HG03045 (cell line): ENCODE measurements around the gene DYNLRB2.

Experiments
- ATAC-seq: cut with Tn5 transposase; IDR thresholded peaks from one replicate; pipeline ENCODE4 v1.9.1; 2021; ENCODE audit warnings: mild to moderate bottlenecking, moderate library complexity; ENCODE audit not compliant: unreplicated experiment

The DYNLRB2 gene

GRCh38 chr16:80540516-80541305, at the start of gene DYNLRB2:
Gene DYNLRB2, plus strand, starts transcription at chr16:80540993. Its CDS starts 84 bp downstream, at chr16:80541077.
- ATAC-seq, result peak; percentile 92

GRCh38 chr16:80500116-80500859, 40.5 kb upstream of the DYNLRB2 start:
- no peak for ATAC-seq

- no peak for ATAC-seq
Observed at GRCh38 chr16:80500961-80501525, 39.8 kb upstream of the DYNLRB2 start.

GRCh38 chr16:80503107-80503506, 37.7 kb upstream of the DYNLRB2 start:
- ATAC-seq, result no peak

GRCh38 chr16:80507538-80507937, 33.3 kb upstream of the DYNLRB2 start:
- ATAC-seq, result no peak

- ATAC-seq, result no peak
Observed at GRCh38 chr16:80509872-80510271, 30.9 kb upstream of the DYNLRB2 start.

- no peak for ATAC-seq
Observed at GRCh38 chr16:80511824-80512592, 28.8 kb upstream of the DYNLRB2 start.

- ATAC-seq, result no peak
Observed at GRCh38 chr16:80512593-80512853, 28.3 kb upstream of the DYNLRB2 start.

GRCh38 chr16:80515374-80515773, 25.4 kb upstream of the DYNLRB2 start:
- no peak for ATAC-seq

GRCh38 chr16:80517846-80518245, 22.9 kb upstream of the DYNLRB2 start:
- ATAC-seq, result no peak

- ATAC-seq, result no peak
Observed at GRCh38 chr16:80518436-80518835, 22.4 kb upstream of the DYNLRB2 start.

- no peak for ATAC-seq
Observed at GRCh38 chr16:80519189-80519588, 21.6 kb upstream of the DYNLRB2 start.

GRCh38 chr16:80525420-80525819, 15.4 kb upstream of the DYNLRB2 start:
- no peak for ATAC-seq

- peak; percentile 57 for ATAC-seq
Observed at GRCh38 chr16:80526418-80527061, 14.3 kb upstream of the DYNLRB2 start.

- ATAC-seq, result peak; percentile 56
Observed at GRCh38 chr16:80527297-80527696, 13.5 kb upstream of the DYNLRB2 start.

GRCh38 chr16:80530479-80530878, 10.3 kb upstream of the DYNLRB2 start:
- no peak for ATAC-seq

- ATAC-seq, result no peak
Observed at GRCh38 chr16:80536238-80536637, 4.6 kb upstream of the DYNLRB2 start.

- no peak for ATAC-seq
Observed at GRCh38 chr16:80541306-80541694, 507 bp downstream of the DYNLRB2 start.

GRCh38 chr16:80543162-80543561, 2.4 kb downstream of the DYNLRB2 start:
- ATAC-seq, result no peak

- ATAC-seq, result no peak
Observed at GRCh38 chr16:80544326-80544725, 3.5 kb downstream of the DYNLRB2 start.

- no peak for ATAC-seq
Observed at GRCh38 chr16:80546249-80546648, 5.5 kb downstream of the DYNLRB2 start.
